Right atrium auricular region (tissue), 2 donors: Measurements from ENCODE around the gene PLSCR1. TPM values are rescaled to one million over a fixed set of nuclear protein-coding genes. Genes with fewer than 3 reads are reported as not detected.

Experiments
- DNase-seq: peaks from one replicate; pipeline ENCODE4 v3.0.0-alpha.2; 2019; ENCODE audit warnings: low spot score
- H3K27ac ChIP-seq, 2 donors: fragments of 200-600 bp; sonication (generic); 1 replicate in 1 of 2; 2 replicates in 1 of 2; pipeline ENCODE4 v1.5.1; 2016 to 2019
- H3K27me3 ChIP-seq, 2 donors: fragments of 200-600 bp; sonication (generic); one replicate each; pipeline versions ENCODE4 v1.5.1 to v1.6.0; 2017 to 2019
- H3K36me3 ChIP-seq: fragments of 200-600 bp; sonication (generic); one replicate; pipeline ENCODE4 v1.5.1; 2016
- H3K4me1 ChIP-seq, 2 donors: fragments of 200-600 bp; sonication (generic); one replicate each; pipeline versions ENCODE4 v1.5.1 to v1.6.0; 2017 to 2019
- H3K4me3 ChIP-seq, 2 donors: fragments of 200-600 bp; sonication (generic); 1 replicate in 1 of 2; 2 replicates in 1 of 2; pipeline ENCODE4 v1.5.1; 2017 to 2019; ENCODE audit warnings: mild to moderate bottlenecking in 1 of 2, moderate library complexity in 1 of 2
- H3K9me3 ChIP-seq, 2 donors: fragments of 200-600 bp; sonication (generic); one replicate each; pipeline ENCODE4 v1.5.1; 2019
- total RNA-seq, 2 donors: library from RNA; depleted of rRNA; stranded (reverse); fragments of >200 nt; gene quantifications; one replicate each; pipeline ENCODE4 v1.1.0, GENCODE V29; 2016
- TF ChIP-seq, protein P1 (sequence below), 2 donors: fragments of 200-600 bp; sonication (generic); IDR thresholded peaks; one replicate each; pipeline ENCODE4 v1.5.1; 2019; ENCODE audit warnings: antibody characterized with exemption in 2 of 2

Gene PLSCR1
- total RNA-seq, 2 donors from 2014 or later: 42.7 to 43.1 TPM

DNA sequence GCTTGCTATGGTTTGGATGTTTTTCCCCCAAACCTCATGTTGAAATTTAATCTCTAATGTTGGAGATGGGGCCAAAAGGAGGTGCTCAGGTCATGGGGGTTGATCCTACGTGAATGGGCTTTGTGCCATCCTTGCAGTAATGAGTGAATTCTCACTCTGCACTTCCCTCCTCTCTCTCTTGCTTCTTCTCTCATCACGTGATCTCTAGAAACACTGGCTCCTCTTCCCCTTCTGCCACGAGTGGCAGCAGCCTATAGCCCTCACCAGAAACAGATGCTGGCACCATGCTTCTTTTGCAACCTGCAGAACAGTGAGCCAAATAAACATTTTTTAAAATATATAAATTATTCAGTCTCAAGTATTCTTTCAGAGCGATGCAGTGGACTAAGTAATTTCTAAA lies 13.3 kb upstream of the PLSCR1 start:
- Histone ChIP-seq H3K4me1 (no peaks in the 10 kb centered on the region), H3K9me3 (no peaks in the 10 kb centered on the region), H3K27me3 (no peaks in the 10 kb centered on the region), H3K36me3 (no peaks in the 10 kb centered on the region), H3K27ac (no peak overlapping the region), H3K4me3 (no peak overlapping the region)
- no peak for DNase-seq
- TF ChIP-seq, protein P1, sequence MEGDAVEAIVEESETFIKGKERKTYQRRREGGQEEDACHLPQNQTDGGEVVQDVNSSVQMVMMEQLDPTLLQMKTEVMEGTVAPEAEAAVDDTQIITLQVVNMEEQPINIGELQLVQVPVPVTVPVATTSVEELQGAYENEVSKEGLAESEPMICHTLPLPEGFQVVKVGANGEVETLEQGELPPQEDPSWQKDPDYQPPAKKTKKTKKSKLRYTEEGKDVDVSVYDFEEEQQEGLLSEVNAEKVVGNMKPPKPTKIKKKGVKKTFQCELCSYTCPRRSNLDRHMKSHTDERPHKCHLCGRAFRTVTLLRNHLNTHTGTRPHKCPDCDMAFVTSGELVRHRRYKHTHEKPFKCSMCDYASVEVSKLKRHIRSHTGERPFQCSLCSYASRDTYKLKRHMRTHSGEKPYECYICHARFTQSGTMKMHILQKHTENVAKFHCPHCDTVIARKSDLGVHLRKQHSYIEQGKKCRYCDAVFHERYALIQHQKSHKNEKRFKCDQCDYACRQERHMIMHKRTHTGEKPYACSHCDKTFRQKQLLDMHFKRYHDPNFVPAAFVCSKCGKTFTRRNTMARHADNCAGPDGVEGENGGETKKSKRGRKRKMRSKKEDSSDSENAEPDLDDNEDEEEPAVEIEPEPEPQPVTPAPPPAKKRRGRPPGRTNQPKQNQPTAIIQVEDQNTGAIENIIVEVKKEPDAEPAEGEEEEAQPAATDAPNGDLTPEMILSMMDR (IDR thresholded peaks at IDR 0.05): no peak

DNA sequence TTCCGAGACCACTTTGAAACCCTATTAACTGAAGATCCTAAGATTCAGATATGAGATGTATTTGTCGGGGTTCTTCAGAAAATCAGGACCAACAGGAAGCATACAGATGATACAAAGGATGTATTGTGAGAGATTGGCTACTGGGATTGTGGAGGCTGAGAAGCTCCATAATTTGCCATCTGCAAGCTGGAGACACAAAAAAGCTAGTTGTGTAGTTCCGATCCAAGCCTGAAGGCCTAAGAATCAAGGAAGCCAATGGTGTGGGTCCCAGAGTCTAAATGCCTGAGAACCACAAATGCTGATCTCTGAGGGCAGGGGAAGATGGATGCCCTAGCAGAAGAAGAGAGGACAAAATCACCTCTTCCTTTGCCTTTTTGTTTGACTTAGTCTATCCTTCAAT lies 10.9 kb upstream of the PLSCR1 start:
- Histone ChIP-seq H3K36me3 (no peaks in the 10 kb centered on the region), H3K27me3 (no peaks in the 10 kb centered on the region), H3K4me3 (no peak overlapping the region), H3K27ac (no peak overlapping the region), H3K9me3 (no peaks in the 10 kb centered on the region), H3K4me1 (no peaks in the 10 kb centered on the region)
- TF ChIP-seq, protein P1 (IDR thresholded peaks at IDR 0.05): no peak
- DNase-seq: no peak

DNA sequence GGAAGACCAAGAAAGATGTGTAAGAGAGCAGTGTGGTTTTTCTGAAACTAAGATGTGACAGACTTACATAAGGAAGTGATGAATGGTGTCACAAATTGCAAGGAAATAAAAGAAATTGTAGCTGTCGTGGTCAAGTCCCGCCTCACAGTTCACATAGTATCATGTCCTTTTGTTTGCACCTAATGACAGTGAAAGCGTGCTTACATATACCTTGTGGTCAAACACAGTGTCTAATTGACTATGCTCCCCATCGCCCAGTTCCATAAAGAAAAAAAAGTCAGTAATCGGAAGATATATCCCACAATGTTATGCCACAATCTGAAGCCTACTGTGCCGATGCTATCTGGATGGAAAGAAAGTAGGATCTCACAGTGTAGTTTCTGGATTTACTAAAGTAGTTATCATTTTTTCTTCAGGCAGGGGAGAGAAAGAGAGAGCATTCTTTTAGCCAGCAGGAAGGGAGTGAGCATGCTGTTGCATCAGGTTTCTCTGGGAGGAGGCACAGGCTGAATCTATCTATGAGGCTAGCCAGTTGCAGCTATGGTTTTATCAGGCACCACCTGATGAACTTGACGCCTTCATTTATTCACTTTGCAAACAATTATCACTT lies 9.8 kb upstream of the PLSCR1 start:
- Histone ChIP-seq H3K27me3 (no peaks in the 10 kb centered on the region), H3K27ac (no peak overlapping the region), H3K36me3 (no peaks in the 10 kb centered on the region), H3K9me3 (no peaks in the 10 kb centered on the region), H3K4me3 (no peak overlapping the region), H3K4me1 (no peaks in the 10 kb centered on the region)
- DNase-seq: no peak
- TF ChIP-seq, protein P1 (IDR thresholded peaks at IDR 0.05): no peak

DNA sequence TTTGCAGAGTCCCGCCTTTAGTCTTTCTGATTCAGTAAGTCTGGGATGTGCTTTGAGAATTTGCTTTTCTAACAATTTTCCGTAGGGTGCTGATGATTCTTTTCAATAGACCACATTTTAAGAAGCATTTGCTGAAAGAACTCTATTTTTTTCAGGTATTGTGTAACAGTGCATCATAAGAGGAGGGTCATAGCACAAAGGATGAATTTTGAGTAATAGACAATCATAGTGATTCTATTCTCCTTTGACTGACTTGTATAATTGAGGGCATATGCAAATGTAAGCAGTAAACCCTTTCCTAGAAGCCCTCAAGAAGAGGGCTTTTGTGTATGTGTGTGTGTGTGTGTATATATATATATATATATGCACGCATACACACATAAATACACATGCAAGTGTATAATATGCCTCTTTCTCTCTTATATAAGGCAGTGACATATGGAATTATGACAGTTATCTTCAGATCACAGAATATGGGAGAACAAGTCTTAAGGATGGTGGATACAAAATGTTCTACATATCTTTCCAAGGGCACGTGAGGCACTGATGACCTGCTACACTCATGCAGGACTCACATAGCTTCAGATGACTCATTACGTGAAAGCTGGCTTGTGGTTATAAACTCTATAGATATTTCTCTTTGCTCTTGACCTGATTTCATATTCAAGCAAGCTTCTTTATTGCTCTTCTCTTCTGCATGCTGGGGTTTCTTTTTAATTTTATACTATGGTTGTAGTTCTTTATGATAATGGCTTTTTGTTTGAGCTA lies 6.5 kb upstream of the PLSCR1 start:
- no peaks in the 10 kb centered on the region for H3K27me3 ChIP-seq
- TF ChIP-seq, protein P1 (IDR thresholded peaks at IDR 0.05): no peak
- H3K27ac ChIP-seq: no peak overlapping the region
- H3K4me3 ChIP-seq: no peak overlapping the region
- no peaks in the 10 kb centered on the region for H3K36me3 ChIP-seq
- DNase-seq: no peak
- no peaks in the 10 kb centered on the region for H3K4me1 ChIP-seq
- H3K9me3 ChIP-seq: no peaks in the 10 kb centered on the region

DNA sequence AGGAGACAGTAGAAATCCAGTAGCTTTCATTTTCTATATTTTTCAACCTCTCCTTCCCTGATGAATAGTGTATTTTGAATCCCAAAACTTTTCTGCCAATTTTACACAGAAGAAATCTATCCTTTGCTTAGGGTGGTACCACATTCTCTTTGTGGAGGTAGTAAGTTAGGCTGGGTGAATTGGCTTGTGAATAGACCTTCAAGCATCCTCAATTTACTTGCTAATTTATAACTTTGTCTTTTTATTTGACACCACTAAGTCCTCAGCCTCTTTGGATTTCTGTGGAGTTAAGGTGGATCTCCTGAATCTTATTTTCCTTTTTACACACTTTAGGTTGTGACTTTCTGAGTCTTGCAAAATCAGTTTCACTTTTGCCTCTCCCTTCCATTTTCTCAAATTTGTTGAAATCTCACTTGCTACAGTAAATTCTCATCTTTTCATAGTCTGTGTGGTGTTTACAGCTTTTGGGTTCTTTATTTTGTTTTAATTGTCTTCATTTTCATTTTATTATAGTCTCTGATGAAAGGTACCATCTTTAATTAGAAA lies 5.7 kb upstream of the PLSCR1 start:
- Histone ChIP-seq H3K9me3 (no peaks in the 10 kb centered on the region), H3K4me1 (no peaks in the 10 kb centered on the region), H3K4me3 (no peak overlapping the region), H3K36me3 (no peaks in the 10 kb centered on the region), H3K27ac (no peak overlapping the region), H3K27me3 (no peaks in the 10 kb centered on the region)
- no peak for DNase-seq
- TF ChIP-seq, protein P1 (IDR thresholded peaks at IDR 0.05): no peak
